Parathyroid adenoma (tissue), 2 donors: Measurements from ENCODE around the gene TRAF3.
A peak's percentile ranks its signal among the peaks of the same experiment; 100 is the strongest.

ENCODE experiments used
- H2AFZ ChIP-seq: fragments of 300-600 bp; sonication (generic); one replicate; pipeline ENCODE4 v1.7.0; 2017; ENCODE audit warnings: antibody characterized with exemption, mild to moderate bottlenecking
- H3K27ac ChIP-seq: fragments of 300-600 bp; sonication (generic); one replicate; pipeline ENCODE4 v1.7.0; 2017
- H3K27me3 ChIP-seq: fragments of 300-600 bp; sonication (generic); one replicate; pipeline ENCODE4 v1.7.0; 2017; ENCODE audit warnings: low read length; ENCODE audit not compliant: control insufficient read depth, insufficient read depth
- H3K36me3 ChIP-seq: fragments of 300-600 bp; sonication (generic); one replicate; pipeline ENCODE4 v1.7.0; 2017; ENCODE audit warnings: low read length; ENCODE audit not compliant: control insufficient read depth, insufficient read depth
- H3K4me1 ChIP-seq: fragments of 300-600 bp; sonication (generic); one replicate; pipeline ENCODE4 v1.7.0; 2017; ENCODE audit warnings: control low read depth
- H3K4me2 ChIP-seq: fragments of 300-600 bp; sonication (generic); one replicate; pipeline ENCODE4 v1.7.0; 2017; ENCODE audit warnings: low read length
- H3K4me3 ChIP-seq: fragments of 300-600 bp; sonication (generic); one replicate; pipeline ENCODE4 v1.7.0; 2017; ENCODE audit warnings: low read depth, low read length
- H3K79me2 ChIP-seq: fragments of 300-600 bp; sonication (generic); one replicate; pipeline ENCODE4 v1.7.0; 2017; ENCODE audit warnings: control low read depth
- H3K9ac ChIP-seq: fragments of 300-600 bp; sonication (generic); one replicate; pipeline ENCODE4 v1.7.0; 2017; ENCODE audit warnings: mild to moderate bottlenecking
- H3K9me3 ChIP-seq: fragments of 300-600 bp; sonication (generic); one replicate; pipeline ENCODE4 v1.7.0; 2017; ENCODE audit warnings: low read length; ENCODE audit not compliant: control insufficient read depth
- CTCF ChIP-seq: fragments of 300-600 bp; sonication (generic); IDR thresholded peaks from one replicate; pipeline ENCODE4 v1.7.0; 2017; ENCODE audit warnings: antibody characterized with exemption, mild to moderate bottlenecking
- donor health status: primary hyperparathyroidism.

TRAF3 gene

GRCh38 chr14:102775855-102776760, 1.1 kb upstream of the TRAF3 start:
- H3K27ac ChIP-seq = peak overlapping the region; percentile 68
- H3K79me2 ChIP-seq = peaks cover 11% of the 10 kb centered on the region
- H3K27me3 ChIP-seq = no peaks in the 10 kb centered on the region
- no peaks in the 10 kb centered on the region for H3K4me1 ChIP-seq
- no peak overlapping the region for H3K4me3 ChIP-seq
- no peaks in the 10 kb centered on the region for H3K9me3 ChIP-seq
- H3K36me3 ChIP-seq = no peaks in the 10 kb centered on the region
- no peak overlapping the region for H3K4me2 ChIP-seq
- peak overlapping the region; percentile 92 for H2AFZ ChIP-seq
- H3K9ac ChIP-seq = no peak overlapping the region
- no peak for TF ChIP-seq CTCF

DNA sequence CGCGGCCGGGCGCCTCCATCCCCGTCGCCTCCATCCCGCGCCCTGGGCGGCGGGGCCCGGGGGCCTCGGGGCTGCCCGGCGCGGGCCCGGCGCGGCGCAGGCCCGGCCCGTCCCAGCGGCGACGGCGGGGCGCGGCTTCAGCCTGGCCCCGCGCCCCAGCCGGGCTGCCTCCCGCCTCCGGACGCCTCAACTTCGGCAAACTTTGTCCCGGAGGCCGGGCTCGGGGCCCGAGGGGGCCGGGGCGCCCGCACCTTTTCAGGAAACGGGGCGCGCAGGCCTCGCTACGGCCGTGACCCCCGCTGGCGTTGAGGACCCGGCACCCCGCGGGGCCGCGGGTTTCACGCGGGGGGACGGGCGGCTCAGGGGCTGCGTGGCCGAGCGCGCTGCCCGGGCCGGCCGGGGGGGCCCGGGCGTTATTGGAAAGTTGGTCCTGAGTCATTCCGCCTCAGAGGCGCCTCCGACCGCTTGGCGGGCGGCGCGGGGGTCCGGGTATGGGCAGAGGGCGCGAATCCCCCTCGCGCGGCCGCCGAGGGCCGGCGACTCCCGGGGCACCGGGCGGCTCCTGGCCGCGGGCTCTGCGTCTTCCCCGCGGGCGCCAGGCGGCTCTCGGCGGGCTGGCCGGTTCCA, 575 bp downstream of the TRAF3 start:
- peak overlapping the region; percentile 56 for H2AFZ ChIP-seq
- peaks cover 24% of the 10 kb centered on the region for H3K79me2 ChIP-seq
- no peak overlapping the region for H3K27ac ChIP-seq
- H3K4me1 ChIP-seq = no peaks in the 10 kb centered on the region
- H3K9ac ChIP-seq = no peak overlapping the region
- H3K9me3 ChIP-seq = no peaks in the 10 kb centered on the region
- peak overlapping the region; percentile 79 for H3K4me2 ChIP-seq
- peak overlapping the region; percentile 60 for H3K4me3 ChIP-seq
- H3K36me3 ChIP-seq = no peaks in the 10 kb centered on the region
- no peak for TF ChIP-seq CTCF
- no peaks in the 10 kb centered on the region for H3K27me3 ChIP-seq

DNA sequence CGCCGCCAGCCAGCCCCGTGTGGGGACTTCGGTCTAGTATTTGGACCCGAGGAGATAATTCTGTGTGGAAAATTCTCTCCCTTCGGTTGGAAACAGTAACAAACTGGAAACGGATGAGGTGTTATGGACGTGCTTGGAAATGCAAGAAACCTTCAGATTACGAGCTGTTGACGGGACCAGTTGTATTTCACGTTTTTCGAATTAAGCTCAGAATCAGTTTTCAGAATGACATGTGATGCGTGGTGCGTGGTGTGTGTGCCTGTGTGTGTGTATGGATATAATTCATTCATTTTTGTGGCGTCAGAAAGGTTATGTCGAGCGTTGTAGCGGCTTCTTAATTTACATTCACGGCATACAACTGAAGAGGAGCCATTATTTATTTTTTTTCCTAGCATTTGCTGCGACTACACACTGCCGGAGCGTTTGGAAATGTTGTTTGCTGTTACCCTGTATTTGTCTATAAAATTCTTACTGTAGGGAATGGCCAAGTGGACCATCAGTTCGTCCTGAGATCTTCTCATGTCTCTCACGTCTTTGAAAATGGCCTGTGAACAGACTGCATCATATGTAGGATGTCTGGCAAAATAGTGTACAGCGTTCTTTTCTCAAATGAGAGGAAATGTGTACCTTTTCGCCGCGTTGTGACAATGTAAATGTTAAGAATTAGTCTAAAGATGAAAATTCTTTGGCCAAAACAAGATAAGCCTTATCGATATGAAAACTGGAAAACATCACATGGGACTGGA, 1.3 kb downstream of the TRAF3 start:
- TF ChIP-seq CTCF = no peak
- Histone ChIP-seq H3K4me2 (peak overlapping the region; percentile 79), H3K9me3 (no peaks in the 10 kb centered on the region), H3K36me3 (no peaks in the 10 kb centered on the region), H3K4me3 (peak overlapping the region; percentile 60), H2AFZ (peak overlapping the region; percentile 6), H3K4me1 (no peaks in the 10 kb centered on the region), H3K27me3 (no peaks in the 10 kb centered on the region), H3K9ac (no peak overlapping the region), H3K79me2 (peaks cover 30% of the 10 kb centered on the region), H3K27ac (no peak overlapping the region)

- Histone ChIP-seq H3K4me1 (no peaks in the 10 kb centered on the region), H3K4me3 (no peak overlapping the region), H2AFZ (no peak overlapping the region), H3K79me2 (peaks cover 35% of the 10 kb centered on the region), H3K27ac (no peak overlapping the region), H3K9me3 (no peaks in the 10 kb centered on the region), H3K4me2 (no peak overlapping the region), H3K27me3 (no peaks in the 10 kb centered on the region), H3K36me3 (no peaks in the 10 kb centered on the region), H3K9ac (no peak overlapping the region)
- TF ChIP-seq CTCF = no peak
Measured at GRCh38 chr14:102779084-102779462, 1.8 kb downstream of the TRAF3 start.
